ENCODE measurements around the gene SLIT3.

- TF ChIP-seq CTCF (IDR thresholded peaks at IDR 0.05): no peak
- no peak for TF ChIP-seq POLR2A (IDR thresholded peaks at IDR 0.05)
Measured at GRCh38 chr5:168734119-168734518, 566.8 kb downstream of the SLIT3 start.

Data from right lobe of liver (tissue), 4 donors.